Activated CD4-positive, alpha-beta T cell treated with anti-CD3 and anti-CD28 coated beads for 36 hours (primary cell): ENCODE results near the gene WHAMM. TPM values are rescaled to one million over a fixed set of nuclear protein-coding genes. Genes with fewer than 3 reads are reported as not detected.

Experiments used
- ATAC-seq: fragments of 200-7000 bp; cut with Tn5 transposase; one replicate; pipeline ENCODE4 v1.10.0; 2021; ENCODE audit warnings: mild to moderate bottlenecking, moderate library complexity
- CTCF ChIA-PET: fragments of 350-600 bp; sonication (Branson Sonifier 250); formaldehyde crosslinking; loops from one replicate; lab custom pipeline; 2021; ENCODE audit warnings: antibody characterized with exemption; lab: Charles Lee
- POLR2A ChIA-PET: fragments of 350-600 bp; sonication (Branson Sonifier 250); formaldehyde crosslinking; loops from one replicate; lab custom pipeline; 2021; ENCODE audit warnings: antibody characterized with exemption, inconsistent platforms; lab: Charles Lee
- DNase-seq: peaks from one replicate; pipeline ENCODE4 v3.0.0-alpha.2; 2020
- H3K27ac Mint-ChIP-seq: one replicate; pipeline ENCODE4 v1.8.0; 2021; ENCODE audit warnings: mixed read lengths
- H3K27me3 Mint-ChIP-seq: one replicate; pipeline ENCODE4 v1.8.0; 2021; ENCODE audit warnings: mixed read lengths
- H3K36me3 Mint-ChIP-seq: one replicate; pipeline ENCODE4 v1.8.0; 2021; ENCODE audit warnings: low read depth, mixed read lengths
- H3K4me1 Mint-ChIP-seq: one replicate; pipeline ENCODE4 v1.8.0; 2021; ENCODE audit warnings: mixed read lengths
- H3K4me3 Mint-ChIP-seq: one replicate; pipeline ENCODE4 v1.8.0; 2021; ENCODE audit warnings: mild to moderate bottlenecking, moderate library complexity, mixed read lengths
- H3K9me3 Mint-ChIP-seq: one replicate; pipeline ENCODE4 v1.8.0; 2021; ENCODE audit warnings: low read depth, mixed read lengths
- intact Hi-C, 2 experiments: fragments of 100-400 bp; cut with DNase I in 1 of 2; cut with micrococcal nuclease in 1 of 2; formaldehyde crosslinking; loops; one replicate each; pipeline versions ENCODE4 v1.14.2 to v1.15.1; 2022 to 2024; cut with DNase I, micrococcal nuclease
- total RNA-seq, 2 experiments: library from RNA; stranded (reverse); gene quantifications; one replicate each; pipeline ENCODE4 v1.2.3, GENCODE V29; 2021

Gene WHAMM
- total RNA-seq, 2 experiments from 2014 or later, result 3.4 to 4.0 TPM

GRCh38 chr15:82781349-82781748 lies 28.1 kb upstream of the WHAMM start:
- peaks cover 2% of the 10 kb centered on the region for H3K27me3 Mint-ChIP-seq
- ATAC-seq (no peak), DNase-seq (no peak)
- H3K36me3 Mint-ChIP-seq, result no peaks in the 10 kb centered on the region
- intact Hi-C loops, result no loop called here
- H3K4me3 Mint-ChIP-seq, result no peak overlapping the region
- H3K27ac Mint-ChIP-seq, result no peak overlapping the region
- no peaks in the 10 kb centered on the region for H3K4me1 Mint-ChIP-seq
- ChIA-PET CTCF (interaction anchor here (0.9 to 1.1 kb wide), 2 partner anchors 8 to 12 kb away, joined by 4 read pairs; no protein-coding TSS in a partner anchor), POLR2A (no interaction called here)
- no peaks in the 10 kb centered on the region for H3K9me3 Mint-ChIP-seq

- no peak overlapping the region for H3K4me3 Mint-ChIP-seq
- peaks cover 2% of the 10 kb centered on the region for H3K9me3 Mint-ChIP-seq
- H3K36me3 Mint-ChIP-seq, result peaks cover 2% of the 10 kb centered on the region
- intact Hi-C loops, result no loop called here
- ChIA-PET POLR2A (no interaction called here), CTCF (no interaction called here)
- no peaks in the 10 kb centered on the region for H3K4me1 Mint-ChIP-seq
- DNase-seq (no peak), ATAC-seq (no peak)
- peaks cover 2% of the 10 kb centered on the region for H3K27me3 Mint-ChIP-seq
- no peak overlapping the region for H3K27ac Mint-ChIP-seq
Observed at GRCh38 chr15:82788496-82788895, 20.9 kb upstream of the WHAMM start.

DNA sequence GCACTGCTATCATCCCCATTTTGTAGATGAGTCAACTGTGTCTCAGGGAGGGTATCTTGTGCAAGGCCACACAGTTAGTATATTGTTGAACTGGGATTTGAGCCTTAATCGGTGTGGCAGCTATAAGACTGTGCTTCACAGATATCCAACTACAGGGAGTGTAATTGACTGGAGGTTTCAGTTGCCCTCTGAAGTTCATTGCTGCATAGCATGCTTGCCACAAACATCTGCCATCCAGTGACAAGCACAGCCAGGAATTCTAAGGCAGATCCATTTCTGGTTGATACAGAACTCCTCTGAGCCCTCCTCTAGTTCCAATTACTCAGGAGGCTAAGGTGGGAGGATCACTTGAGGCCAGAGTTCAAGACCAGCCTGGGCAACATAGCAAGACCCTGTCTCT lies 19.9 kb upstream of the WHAMM start:
- no peak overlapping the region for H3K4me3 Mint-ChIP-seq
- peaks cover 5% of the 10 kb centered on the region for H3K36me3 Mint-ChIP-seq
- no peaks in the 10 kb centered on the region for H3K27me3 Mint-ChIP-seq
- H3K4me1 Mint-ChIP-seq, result no peaks in the 10 kb centered on the region
- intact Hi-C loops, result no loop called here
- ChIA-PET CTCF (interaction anchor here (0.9 kb wide), 1 partner anchor 9 kb away, joined by 4 read pairs; no protein-coding TSS in a partner anchor), POLR2A (no interaction called here)
- peaks cover 10% of the 10 kb centered on the region for H3K9me3 Mint-ChIP-seq
- DNase-seq (no peak), ATAC-seq (no peak)
- H3K27ac Mint-ChIP-seq, result no peak overlapping the region

DNA sequence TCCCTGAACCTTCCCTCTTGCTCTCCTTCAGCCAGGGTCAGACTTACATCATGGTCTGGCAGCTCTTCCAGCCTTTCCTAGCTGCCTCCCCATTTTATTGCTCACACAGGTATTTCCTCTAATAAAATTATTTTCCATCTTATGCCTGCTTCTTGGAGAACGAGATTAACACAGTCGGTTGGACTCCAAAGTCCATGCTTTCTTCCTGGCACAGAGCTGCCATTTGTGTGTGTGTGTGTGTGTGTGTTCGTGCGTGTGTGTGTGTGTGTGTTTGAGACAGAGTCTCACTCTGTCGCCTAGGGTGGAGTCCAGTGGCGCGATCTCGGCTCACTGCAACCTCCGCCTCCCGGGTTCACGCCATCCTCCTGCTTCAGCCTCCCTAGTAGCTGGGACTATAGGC lies 19.1 kb upstream of the WHAMM start:
- intact Hi-C loops, result no loop called here
- Mint-ChIP-seq H3K4me3 (no peak overlapping the region), H3K27me3 (no peaks in the 10 kb centered on the region), H3K27ac (no peak overlapping the region), H3K36me3 (peaks cover 5% of the 10 kb centered on the region), H3K9me3 (peaks cover 10% of the 10 kb centered on the region), H3K4me1 (no peaks in the 10 kb centered on the region)
- ATAC-seq (no peak), DNase-seq (no peak)
- POLR2A ChIA-PET, result interaction anchor here (0.5 to 0.7 kb wide), 2 partner anchors 43 to 660 kb away, joined by 3 to 4 read pairs; no protein-coding TSS in a partner anchor
- CTCF ChIA-PET, result interaction anchor here (0.8 kb wide), 1 partner anchor 93 kb away, joined by 4 read pairs; no protein-coding TSS in a partner anchor

DNA sequence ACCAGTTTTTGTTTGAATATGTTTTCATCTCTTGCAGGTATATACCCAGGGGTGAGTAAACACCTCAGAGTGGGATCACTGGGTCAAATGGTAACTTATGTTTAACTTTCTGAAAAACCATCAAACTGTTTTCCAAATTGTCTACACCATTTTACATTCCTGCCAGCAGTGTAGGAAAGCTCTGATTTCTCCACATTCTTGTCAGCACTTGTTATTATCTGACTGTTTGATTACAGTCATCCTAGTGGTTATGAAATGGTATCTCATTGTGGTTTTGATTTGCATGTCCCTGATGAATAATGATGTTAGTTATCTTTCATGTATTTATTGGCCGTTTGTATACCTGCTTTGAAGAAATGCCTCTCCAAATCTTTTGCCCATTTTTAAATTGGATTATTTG lies 17.4 kb upstream of the WHAMM start:
- POLR2A ChIA-PET, result no interaction called here
- no peak overlapping the region for H3K4me3 Mint-ChIP-seq
- no peaks in the 10 kb centered on the region for H3K27me3 Mint-ChIP-seq
- H3K36me3 Mint-ChIP-seq, result peaks cover 5% of the 10 kb centered on the region
- H3K4me1 Mint-ChIP-seq, result no peaks in the 10 kb centered on the region
- no peak for DNase-seq
- no peak for ATAC-seq
- peaks cover 10% of the 10 kb centered on the region for H3K9me3 Mint-ChIP-seq
- intact Hi-C loops, result no loop called here
- CTCF ChIA-PET, result interaction anchor here (0.6 kb wide), 2 partner anchors 206 to 606 kb away, joined by 3 to 5 read pairs; no protein-coding TSS in a partner anchor
- H3K27ac Mint-ChIP-seq, result no peak overlapping the region

GRCh38 chr15:82793737-82794136 lies 15.7 kb upstream of the WHAMM start:
- H3K27me3 Mint-ChIP-seq, result no peaks in the 10 kb centered on the region
- ChIA-PET CTCF (no interaction called here), POLR2A (no interaction called here)
- DNase-seq, result no peak
- H3K27ac Mint-ChIP-seq, result no peak overlapping the region
- H3K36me3 Mint-ChIP-seq, result peaks cover 5% of the 10 kb centered on the region
- H3K9me3 Mint-ChIP-seq, result peaks cover 10% of the 10 kb centered on the region
- intact Hi-C loops, result no loop called here
- H3K4me1 Mint-ChIP-seq, result no peaks in the 10 kb centered on the region
- no peak for ATAC-seq
- H3K4me3 Mint-ChIP-seq, result no peak overlapping the region

DNA sequence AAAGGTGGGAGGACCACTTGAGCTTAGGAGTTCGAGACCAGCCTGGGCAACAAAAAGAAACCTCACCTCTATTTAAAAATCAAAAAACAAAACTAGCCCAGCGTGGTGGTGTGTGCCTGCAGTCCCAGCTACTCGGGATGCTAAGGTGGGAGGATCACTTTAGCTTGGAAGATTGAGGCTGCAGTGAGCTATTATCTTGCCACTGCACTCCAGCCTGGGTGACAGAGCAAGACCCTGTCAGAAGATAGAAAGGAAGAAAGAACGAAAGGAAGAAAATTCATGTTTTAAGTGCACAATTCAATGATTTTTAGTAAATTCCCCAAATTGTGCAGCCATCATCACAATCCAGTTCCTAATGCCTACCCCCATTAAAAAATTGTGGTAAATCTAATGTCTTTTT lies 11.3 kb upstream of the WHAMM start:
- Mint-ChIP-seq H3K36me3 (peaks cover 5% of the 10 kb centered on the region), H3K9me3 (peaks cover 10% of the 10 kb centered on the region), H3K27me3 (peaks cover 16% of the 10 kb centered on the region), H3K27ac (no peak overlapping the region), H3K4me1 (no peaks in the 10 kb centered on the region), H3K4me3 (no peak overlapping the region)
- ChIA-PET CTCF (interaction anchor here (0.8 kb wide), 1 partner anchor 32 kb away, joined by 3 read pairs; no protein-coding TSS in a partner anchor), POLR2A (no interaction called here)
- ATAC-seq (no peak), DNase-seq (no peak)
- intact Hi-C loops, result no loop called here

- H3K27ac Mint-ChIP-seq, result no peak overlapping the region
- no peak for ATAC-seq
- intact Hi-C loops, result no loop called here
- peaks cover 3% of the 10 kb centered on the region for H3K36me3 Mint-ChIP-seq
- H3K27me3 Mint-ChIP-seq, result peaks cover 18% of the 10 kb centered on the region
- peaks cover 8% of the 10 kb centered on the region for H3K9me3 Mint-ChIP-seq
- POLR2A ChIA-PET, result no interaction called here
- H3K4me1 Mint-ChIP-seq, result no peaks in the 10 kb centered on the region
- no peak overlapping the region for H3K4me3 Mint-ChIP-seq
- DNase-seq, result no peak
- CTCF ChIA-PET, result interaction anchor here (0.8 kb wide), 1 partner anchor 33 kb away, joined by 3 read pairs; no protein-coding TSS in a partner anchor
Observed at GRCh38 chr15:82798531-82799166, 10.8 kb upstream of the WHAMM start.

GRCh38 chr15:82799183-82799841 lies 10.1 kb upstream of the WHAMM start:
- peaks cover 18% of the 10 kb centered on the region for H3K27me3 Mint-ChIP-seq
- DNase-seq, result no peak
- H3K4me1 Mint-ChIP-seq, result no peaks in the 10 kb centered on the region
- H3K9me3 Mint-ChIP-seq, result peaks cover 1% of the 10 kb centered on the region
- ATAC-seq, result no peak
- POLR2A ChIA-PET, result no interaction called here
- no peak overlapping the region for H3K27ac Mint-ChIP-seq
- no peaks in the 10 kb centered on the region for H3K36me3 Mint-ChIP-seq
- CTCF ChIA-PET, result interaction anchor here (0.8 kb wide), 1 partner anchor 33 kb away, joined by 3 read pairs; no protein-coding TSS in a partner anchor
- intact Hi-C loops, result no loop called here
- no peak overlapping the region for H3K4me3 Mint-ChIP-seq

DNA sequence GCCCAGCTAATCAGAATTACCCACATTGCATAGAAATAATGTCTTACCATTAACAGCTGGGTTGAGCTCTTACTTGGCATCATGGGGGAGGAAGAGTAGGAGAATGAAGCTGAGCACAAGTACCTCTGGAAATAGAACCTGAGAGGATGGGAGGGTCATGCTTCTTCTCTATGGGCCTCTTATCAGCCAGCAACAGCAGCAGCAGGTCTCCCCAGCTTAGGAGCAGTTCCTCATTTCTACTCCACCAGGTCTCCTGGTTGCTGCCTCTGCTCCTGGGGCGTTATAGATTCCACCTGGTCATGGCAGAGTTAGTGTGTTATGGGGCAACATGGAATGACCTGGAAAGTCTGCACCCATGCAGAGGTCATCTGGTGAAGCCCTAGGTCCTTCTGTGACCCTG lies 6.9 kb upstream of the WHAMM start:
- Mint-ChIP-seq H3K27ac (no peak overlapping the region), H3K9me3 (no peaks in the 10 kb centered on the region), H3K4me3 (no peak overlapping the region), H3K27me3 (peaks cover 18% of the 10 kb centered on the region), H3K36me3 (no peaks in the 10 kb centered on the region), H3K4me1 (no peaks in the 10 kb centered on the region)
- ChIA-PET POLR2A (no interaction called here), CTCF (interaction anchor here (0.7 kb wide), 1 partner anchor 63 kb away, joined by 3 read pairs; no protein-coding TSS in a partner anchor)
- DNase-seq (no peak), ATAC-seq (no peak)
- intact Hi-C loops, result no loop called here

GRCh38 chr15:82803793-82804574 lies 5.4 kb upstream of the WHAMM start:
- no peak overlapping the region for H3K4me3 Mint-ChIP-seq
- ChIA-PET CTCF (interaction anchor here (1.1 kb wide), 1 partner anchor 8 kb away, joined by 4 read pairs; no protein-coding TSS in a partner anchor), POLR2A (interaction anchor here (1.1 kb wide), 1 partner anchor 115 kb away, joined by 6 read pairs; no protein-coding TSS in a partner anchor)
- H3K27ac Mint-ChIP-seq, result no peak overlapping the region
- H3K36me3 Mint-ChIP-seq, result no peaks in the 10 kb centered on the region
- intact Hi-C loops, result no loop called here
- ATAC-seq (no peak), DNase-seq (no peak)
- H3K27me3 Mint-ChIP-seq, result peaks cover 18% of the 10 kb centered on the region
- H3K4me1 Mint-ChIP-seq, result peaks cover 8% of the 10 kb centered on the region
- no peaks in the 10 kb centered on the region for H3K9me3 Mint-ChIP-seq
